Large intestine (tissue), 3 donors: ENCODE results near the gene RAD51D. TPM values are rescaled to one million over a fixed set of nuclear protein-coding genes. Genes with fewer than 3 reads are reported as not detected.
A peak's percentile ranks its signal among the peaks of the same experiment; 100 is the strongest.

Experiments
- DNase-seq, 2 donors: peaks; one replicate each; pipeline versions ENCODE4 v3.0.0 to v3.0.0-alpha.2; 2013
- H3K27ac ChIP-seq: one replicate; pipeline ENCODE4 v1.5.1; 2013; ENCODE audit warnings: low read length
- H3K27me3 ChIP-seq: 2 replicates; pipeline ENCODE4 v1.6.1; 2013; ENCODE audit warnings: low read length; ENCODE audit not compliant: control insufficient read depth, insufficient read depth
- H3K36me3 ChIP-seq: 2 replicates; pipeline ENCODE4 v1.6.1; 2013; ENCODE audit warnings: low read length; ENCODE audit not compliant: control insufficient read depth, insufficient read depth
- H3K4me1 ChIP-seq: one replicate; pipeline ENCODE4 v1.6.1; 2013; ENCODE audit warnings: low read length; ENCODE audit not compliant: control insufficient read depth, insufficient read depth
- H3K4me3 ChIP-seq: one replicate; pipeline ENCODE4 v1.5.1; 2013; ENCODE audit warnings: low read length
- H3K9me3 ChIP-seq: one replicate; pipeline ENCODE4 v1.6.1; 2013; ENCODE audit warnings: mild to moderate bottlenecking, low read depth, low read length, moderate library complexity; ENCODE audit not compliant: control insufficient read depth
- WGBS: methylation state at CpG from one replicate; pipeline ENCODE4 v1.1.5; 2013; ENCODE audit warnings: low lambda C conversion rate; ENCODE audit not compliant: insufficient coverage; 5-methylcytosine and 5-hydroxymethylcytosine counted together
- polyA plus RNA-seq: library from polyadenylated mRNA; unstranded; fragments of 120-200 nt; gene quantifications from one replicate; pipeline ENCODE4 v1.2.1, GENCODE V29; 2013

RAD51D gene
- polyA plus RNA-seq, 1 donor, result 14.4 TPM

DNA sequence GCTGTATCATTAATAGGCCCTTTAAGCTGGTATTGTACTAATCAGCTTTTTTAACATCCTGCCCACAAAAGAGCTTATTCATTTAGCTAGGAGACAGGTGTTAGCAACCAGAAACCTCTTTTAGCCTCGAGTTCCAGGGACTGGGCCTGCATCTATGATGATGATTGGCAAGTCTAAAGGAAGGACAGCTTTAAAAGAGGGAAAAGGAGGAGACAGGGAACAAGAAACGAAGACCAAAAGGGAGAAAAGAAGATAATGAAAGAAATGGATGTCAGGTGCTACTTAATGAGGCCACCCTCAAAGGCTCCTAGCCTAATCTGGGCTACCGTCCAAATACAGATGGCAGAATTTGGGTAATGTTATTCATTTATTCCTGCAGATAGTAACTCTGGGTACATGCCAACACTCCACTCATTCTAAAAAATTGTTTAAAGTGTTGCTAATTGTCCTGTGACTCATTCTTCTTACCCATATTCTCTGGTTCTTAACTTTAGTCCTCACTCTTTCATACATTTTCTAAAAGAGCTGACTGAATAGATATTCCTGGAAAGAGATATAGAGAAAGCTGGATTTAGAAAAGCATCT lies 37.5 kb downstream of the RAD51D start:
- Histone ChIP-seq H3K27ac (no peak overlapping the region), H3K4me1 (peaks cover 36% of the 10 kb centered on the region), H3K9me3 (no peaks in the 10 kb centered on the region), H3K36me3 (no peaks in the 10 kb centered on the region), H3K27me3 (no peaks in the 10 kb centered on the region), H3K4me3 (no peak overlapping the region)
- WGBS, result 45% methylated on average over 2 of the region's 3 CpGs
- DNase-seq, result no peak

DNA sequence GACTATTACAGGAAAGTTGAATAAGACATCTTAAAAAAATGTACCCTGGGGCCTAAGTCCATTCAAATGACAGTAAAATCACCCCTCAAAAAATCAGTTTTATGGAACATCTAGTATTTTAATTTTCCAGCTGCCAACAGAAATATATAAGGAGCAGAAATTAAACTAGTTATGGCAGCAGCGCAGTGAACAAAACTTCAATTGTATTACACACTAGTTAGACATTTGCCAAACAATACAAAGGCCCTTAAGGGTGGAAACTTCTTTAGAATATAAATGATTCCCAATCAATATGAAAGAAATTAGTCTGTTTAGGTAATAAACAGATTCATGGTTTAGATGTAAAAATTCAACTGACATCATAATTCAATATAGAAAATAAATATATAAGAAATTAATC lies 38.0 kb downstream of the RAD51D start:
- H3K36me3 ChIP-seq, result no peaks in the 10 kb centered on the region
- DNase-seq, result no peak
- no peak overlapping the region for H3K27ac ChIP-seq
- WGBS, result no CpG with 5 or more reads among the region's 1 CpG
- peaks cover 31% of the 10 kb centered on the region for H3K4me1 ChIP-seq
- no peaks in the 10 kb centered on the region for H3K27me3 ChIP-seq
- no peaks in the 10 kb centered on the region for H3K9me3 ChIP-seq
- no peak overlapping the region for H3K4me3 ChIP-seq

DNA sequence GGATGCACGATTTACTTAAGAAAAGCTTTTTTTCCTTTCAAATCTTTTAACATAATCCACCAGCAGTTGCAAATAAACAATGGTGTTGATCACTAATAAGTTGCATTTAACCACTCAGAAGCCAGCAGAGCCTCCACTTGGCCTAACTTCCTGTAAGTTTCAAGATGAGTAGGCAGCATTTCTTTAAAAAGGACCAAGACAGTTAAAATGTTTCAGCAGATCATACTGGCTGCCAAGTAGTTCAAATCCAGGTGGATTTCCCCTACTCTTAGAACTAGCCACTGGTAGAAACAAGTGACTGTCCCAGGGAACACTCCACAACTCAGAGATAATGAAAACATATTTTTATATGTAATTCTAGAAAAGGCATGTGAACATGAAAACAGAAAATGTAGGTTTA lies 39.1 kb downstream of the RAD51D start:
- H3K9me3 ChIP-seq, result no peaks in the 10 kb centered on the region
- WGBS, result 40% methylated on average over 1 of the region's 1 CpG
- no peak overlapping the region for H3K4me3 ChIP-seq
- H3K4me1 ChIP-seq, result peaks cover 21% of the 10 kb centered on the region
- no peak for DNase-seq
- H3K27me3 ChIP-seq, result no peaks in the 10 kb centered on the region
- no peaks in the 10 kb centered on the region for H3K36me3 ChIP-seq
- H3K27ac ChIP-seq, result no peak overlapping the region

DNA sequence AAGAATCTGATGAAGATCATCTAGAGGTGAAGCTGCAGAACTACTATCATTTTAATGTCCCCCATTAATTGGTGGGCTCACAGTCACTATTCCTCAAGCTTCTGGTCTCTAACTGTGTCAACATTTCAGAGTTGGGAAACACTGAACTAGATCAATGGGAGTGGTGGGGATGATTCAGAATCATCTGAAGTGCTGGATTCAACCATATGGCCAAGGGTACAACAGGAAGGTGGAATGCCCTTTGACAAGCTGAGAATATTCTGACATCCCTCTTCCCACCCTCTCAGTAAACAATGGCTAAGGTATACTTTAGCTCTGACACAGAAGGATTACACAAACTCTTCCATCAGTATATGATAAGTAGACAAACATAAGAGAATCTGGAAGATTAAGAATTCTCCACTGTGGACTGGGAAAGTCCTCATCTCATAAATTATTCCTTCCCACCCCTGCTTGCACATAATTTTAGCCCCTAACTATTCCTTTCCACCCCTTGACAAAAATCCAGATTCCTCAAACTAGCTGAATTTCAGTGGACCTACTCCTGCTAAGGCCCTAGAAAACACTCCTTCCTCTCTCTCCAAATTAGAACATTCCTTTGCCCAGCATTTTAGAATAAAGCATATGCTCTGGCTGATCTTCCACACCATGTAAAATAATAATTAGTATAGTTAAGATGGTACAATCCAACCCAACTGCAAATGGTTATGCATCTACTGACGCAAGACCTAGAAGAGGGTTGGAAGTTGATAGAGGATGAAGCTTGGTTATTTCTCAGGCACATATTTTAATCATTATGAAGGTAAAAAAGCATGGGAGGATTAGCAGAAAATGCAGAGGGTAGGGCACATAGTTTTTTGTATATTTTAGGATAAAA lies 39.9 kb downstream of the RAD51D start:
- Histone ChIP-seq H3K4me3 (no peak overlapping the region), H3K36me3 (no peaks in the 10 kb centered on the region), H3K27ac (peak overlapping the region; percentile 48), H3K9me3 (no peaks in the 10 kb centered on the region), H3K4me1 (peaks cover 15% of the 10 kb centered on the region), H3K27me3 (no peaks in the 10 kb centered on the region)
- peak; percentile 61 to 77 for DNase-seq
- WGBS, result 100% methylated on average over 1 of the region's 1 CpG

DNA sequence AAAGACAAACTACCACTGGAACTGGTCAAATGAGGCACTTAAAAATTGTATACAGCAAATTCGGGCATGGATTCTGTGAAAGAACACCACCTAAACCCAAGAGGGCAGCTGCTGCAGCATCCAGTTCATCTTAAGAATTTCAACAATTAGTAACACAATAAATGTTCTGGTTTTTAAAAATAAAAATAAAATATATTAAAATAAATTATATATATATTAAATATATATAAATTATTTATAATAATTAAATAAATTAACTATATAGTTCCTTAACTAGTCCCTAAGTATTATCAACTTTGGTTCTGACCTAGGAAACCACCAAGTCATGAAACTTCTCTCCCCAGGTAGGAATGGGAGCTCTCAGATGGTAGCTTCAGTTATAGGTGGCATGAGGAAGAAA lies 42.8 kb downstream of the RAD51D start:
- no peak overlapping the region for H3K27ac ChIP-seq
- WGBS, result no CpG with 5 or more reads among the region's 1 CpG
- peaks cover 17% of the 10 kb centered on the region for H3K4me1 ChIP-seq

DNA sequence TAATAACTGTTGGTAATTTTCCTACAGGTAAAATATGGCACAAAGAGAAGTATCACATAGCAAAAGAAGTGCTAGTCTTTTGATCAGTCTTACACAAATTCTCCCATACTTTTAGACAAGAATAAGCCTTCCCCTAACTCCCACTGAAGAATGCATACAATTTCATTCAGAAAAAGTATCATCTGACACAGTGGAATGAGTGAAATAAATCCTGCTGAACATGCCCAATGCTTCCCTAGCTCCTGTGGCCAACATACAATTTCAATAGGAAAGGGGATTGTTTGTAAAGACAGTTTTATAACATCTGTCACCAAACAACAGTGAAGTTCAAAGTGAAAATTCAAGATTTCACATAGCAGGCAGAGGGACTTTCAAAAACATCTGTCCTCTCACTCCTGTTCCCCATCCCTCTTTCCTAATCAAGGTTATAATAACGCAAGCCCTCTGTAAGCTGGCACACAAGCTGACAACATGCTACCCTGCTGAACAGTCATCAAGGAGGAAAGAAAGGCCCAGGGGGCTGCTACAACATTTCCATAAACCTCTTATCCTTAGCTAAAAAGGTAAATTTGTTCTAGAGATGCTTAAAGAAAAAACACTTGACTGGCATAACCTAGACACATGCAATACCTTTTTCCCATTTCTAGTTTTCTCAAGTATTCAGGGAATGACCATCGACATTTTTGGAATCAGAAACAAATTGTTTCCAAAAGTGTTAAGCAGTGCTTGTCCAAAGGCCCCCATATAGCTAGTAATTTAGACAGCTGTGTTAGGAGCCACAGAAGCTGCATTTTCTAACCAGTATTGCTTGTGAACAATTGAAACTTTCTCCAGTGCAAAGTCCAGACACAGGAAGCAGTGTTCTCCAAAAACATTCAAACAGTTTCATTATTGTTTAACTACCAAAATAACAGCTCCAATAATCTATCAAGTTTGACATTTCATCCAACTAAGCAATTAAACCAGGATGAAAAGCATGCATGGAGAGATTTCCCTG lies 44.7 kb downstream of the RAD51D start:
- H3K4me1 ChIP-seq, result peaks cover 18% of the 10 kb centered on the region
- no peaks in the 10 kb centered on the region for H3K36me3 ChIP-seq
- 20% methylated on average over 1 of the region's 2 CpGs for WGBS
- no peak overlapping the region for H3K4me3 ChIP-seq
- peak in 1 of 2 donors; percentile 55 for DNase-seq
- no peaks in the 10 kb centered on the region for H3K9me3 ChIP-seq
- no peak overlapping the region for H3K27ac ChIP-seq
- no peaks in the 10 kb centered on the region for H3K27me3 ChIP-seq

More for the DNA sequence above, 42.8 kb downstream of the RAD51D start:
- Histone ChIP-seq H3K4me3 (no peak overlapping the region), H3K27me3 (no peaks in the 10 kb centered on the region), H3K9me3 (no peaks in the 10 kb centered on the region), H3K36me3 (no peaks in the 10 kb centered on the region)
- DNase-seq, result no peak

DNA sequence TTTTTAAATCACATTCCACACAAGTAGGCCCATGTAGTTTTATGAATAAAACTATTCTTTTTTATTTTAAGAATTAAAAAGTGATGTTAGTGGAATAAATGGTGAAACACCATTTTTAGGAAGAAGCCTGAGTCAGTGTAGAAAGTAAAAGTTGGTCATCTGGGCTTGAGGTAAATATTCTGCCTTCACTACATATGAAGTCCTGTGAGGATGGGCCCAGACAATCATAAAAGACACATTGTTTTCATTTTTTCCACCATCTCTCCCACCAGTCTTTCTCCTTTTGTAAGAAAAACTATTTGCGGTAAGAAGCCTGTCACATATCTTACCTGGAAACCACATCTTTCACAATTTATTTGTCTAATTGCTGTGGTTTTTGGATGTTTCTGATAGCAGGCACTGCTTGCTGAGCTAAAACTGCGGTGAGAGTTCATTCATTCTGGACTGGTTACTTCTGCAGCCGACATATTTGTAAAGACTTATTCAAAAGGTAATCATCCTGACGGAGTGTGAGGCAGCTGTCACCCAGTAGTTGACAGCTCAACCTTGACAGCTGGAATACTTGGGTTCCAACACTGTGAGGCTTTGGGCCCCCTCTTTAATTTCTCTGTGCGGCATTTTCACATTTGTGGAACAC lies 45.6 kb downstream of the RAD51D start:
- H3K9me3 ChIP-seq, result no peaks in the 10 kb centered on the region
- no peak for DNase-seq
- 31% methylated on average over 3 of the region's 5 CpGs for WGBS
- no peaks in the 10 kb centered on the region for H3K36me3 ChIP-seq
- no peak overlapping the region for H3K27ac ChIP-seq
- peaks cover 17% of the 10 kb centered on the region for H3K4me1 ChIP-seq
- H3K4me3 ChIP-seq, result no peak overlapping the region
- no peaks in the 10 kb centered on the region for H3K27me3 ChIP-seq

DNA sequence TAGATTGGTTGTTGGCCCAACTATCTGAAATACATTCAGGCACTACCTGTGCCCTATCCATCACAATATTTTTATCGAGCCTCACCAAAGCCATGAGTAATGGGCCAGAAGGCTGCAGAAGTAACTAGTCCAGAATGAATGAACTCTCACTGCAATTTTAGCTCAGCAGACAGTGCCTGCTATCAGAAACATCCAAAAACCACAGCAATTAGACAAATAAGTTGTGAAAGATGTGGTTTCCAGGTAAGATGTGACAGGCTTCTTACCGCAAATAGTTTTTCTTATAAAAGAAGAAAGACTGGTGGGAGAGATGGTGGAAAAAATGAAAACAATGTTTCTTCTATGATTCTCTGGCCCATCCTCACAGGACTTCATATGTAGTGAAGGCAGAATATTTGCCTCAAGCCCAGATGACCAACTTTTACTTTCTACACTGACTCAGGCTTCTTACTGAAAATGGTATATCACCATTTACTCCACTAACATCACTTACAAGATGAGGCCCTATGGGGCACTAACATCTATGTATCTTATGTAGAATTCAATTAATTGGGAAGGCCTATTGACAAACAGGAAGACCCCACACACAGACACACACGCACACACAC lies 46.4 kb downstream of the RAD51D start:
- H3K27me3 ChIP-seq, result no peaks in the 10 kb centered on the region
- H3K9me3 ChIP-seq, result no peaks in the 10 kb centered on the region
- peaks cover 23% of the 10 kb centered on the region for H3K4me1 ChIP-seq
- DNase-seq, result no peak
- no peak overlapping the region for H3K27ac ChIP-seq
- H3K36me3 ChIP-seq, result no peaks in the 10 kb centered on the region
- WGBS, result 100% methylated on average over 1 of the region's 3 CpGs
- H3K4me3 ChIP-seq, result no peak overlapping the region

DNA sequence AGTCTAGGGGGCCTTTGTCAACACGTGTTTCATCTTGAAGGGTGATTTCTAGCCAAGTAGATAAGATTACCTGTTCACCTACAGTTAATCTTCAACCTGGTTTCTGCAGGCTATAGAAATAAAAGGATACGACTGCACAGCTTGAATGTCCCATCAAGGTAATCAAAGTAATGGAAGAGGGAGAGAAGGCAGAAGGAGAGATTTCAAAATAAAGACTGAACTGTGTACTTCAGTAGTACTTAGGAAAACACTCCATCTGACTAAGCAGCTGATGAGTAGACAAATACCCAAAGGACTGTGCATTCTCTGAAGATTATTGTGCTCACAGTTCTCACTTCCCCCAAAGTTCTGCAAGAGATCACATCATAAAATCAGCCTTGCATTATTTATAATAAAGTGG lies 50.3 kb downstream of the RAD51D start:
- H3K27ac ChIP-seq, result peak overlapping the region; percentile 70

More for the DNA sequence above, 50.3 kb downstream of the RAD51D start:
- Histone ChIP-seq H3K4me3 (no peak overlapping the region), H3K4me1 (peaks cover 37% of the 10 kb centered on the region), H3K36me3 (no peaks in the 10 kb centered on the region), H3K9me3 (no peaks in the 10 kb centered on the region), H3K27me3 (no peaks in the 10 kb centered on the region)
- peak in 1 of 2 donors; percentile 76 for DNase-seq
- WGBS, result 60% methylated on average over 1 of the region's 2 CpGs
